ENCODE measurements around the gene PROSER3. TPM values are rescaled to one million over a fixed set of nuclear protein-coding genes. Genes with fewer than 3 reads are reported as not detected.
A peak's percentile ranks its signal among the peaks of the same experiment; 100 is the strongest.

Gene PROSER3
- total and polyA plus RNA-seq, 9 of the 15 experiments (the other 6 are each of a cell fraction or from before 2014, with no cell fraction given) = 1.0 to 39.5 (median 5.1) TPM

DNA sequence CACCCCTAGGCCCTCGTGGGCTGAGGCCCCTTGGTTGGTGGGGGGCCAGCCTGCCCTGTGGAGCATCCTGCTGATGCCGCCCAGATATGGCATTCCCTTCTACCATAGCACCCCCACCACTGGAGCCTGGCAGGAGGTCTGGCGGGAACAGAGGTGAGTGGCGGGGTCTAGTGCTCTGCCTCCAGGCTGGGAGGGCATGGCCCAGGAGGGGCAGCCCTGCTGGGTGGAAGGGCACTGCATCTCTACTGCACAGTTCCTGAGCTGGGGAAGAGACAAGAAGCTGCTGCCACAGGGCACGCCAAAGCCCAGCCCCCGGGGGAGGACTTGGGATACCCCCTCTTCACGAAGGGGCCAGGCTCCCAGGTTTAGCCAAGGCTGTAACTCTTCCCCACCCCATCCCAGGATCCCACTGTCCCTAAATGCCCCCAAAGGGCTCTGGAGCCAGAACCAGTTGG lies 42.6 kb upstream of the PROSER3 start:
- POLR2A ChIA-PET = interaction anchor here (1.0 kb wide), 1 partner anchor 9 kb away, joined by 4 read pairs; no protein-coding TSS in a partner anchor
- intact Hi-C loops (cut with micrococcal nuclease) (no loop called here), in situ Hi-C loops (cut with MboI) (no loop called here)
- peak overlapping the region in 1 of 2 experiments; percentile 91; a peak in 2 of 4 replicates for H3K9ac ChIP-seq (ENCODE audit: insufficient read depth in 1 of 2, low read depth in 2 of 2, low read length in 2 of 2)
- H3K9me1 ChIP-seq (ENCODE audit: control insufficient read depth, insufficient read depth, low read length) = no peaks in the 10 kb centered on the region
- peaks cover 13 to 40% of the 10 kb centered on the region in 2 experiments; a peak in 4 of 5 replicates for H3K27me3 ChIP-seq (ENCODE audit: control insufficient read depth in 2 of 2, insufficient read depth in 2 of 2, low read length in 2 of 2)
- no peak for TF ChIP-seq RBM15 (IDR thresholded peaks at IDR 0.05; ENCODE audit: insufficient read depth, low read length)
- no peak for TF ChIP-seq POLR2H (tag; IDR thresholded peaks at IDR 0.05; ENCODE audit: low read depth)
- no peak for TF ChIP-seq NCOA4 (IDR thresholded peaks at IDR 0.05; ENCODE audit: partially characterized antibody)
- no peak for TF ChIP-seq HSF4 (CRISPR knock-in tag; IDR thresholded peaks at IDR 0.05; ENCODE audit: borderline replicate concordance)
- TF ChIP-seq CTBP1 (IDR thresholded peaks at IDR 0.05; ENCODE audit: borderline replicate concordance) = no peak
- TF ChIP-seq RUNX1 (IDR thresholded peaks at IDR 0.05; ENCODE audit: low read depth) = no peak
- TF ChIP-seq ZNF785 (CRISPR knock-in tag; IDR thresholded peaks at IDR 0.05) = no peak
- no peak for TF ChIP-seq TAF15 (IDR thresholded peaks at IDR 0.05; ENCODE audit: low read depth, low read length)
- TF ChIP-seq SAFB (IDR thresholded peaks at IDR 0.05; ENCODE audit: borderline replicate concordance, low read depth, low read length) = no peak
- TF ChIP-seq BDP1 (IDR thresholded peaks at IDR 0.05; ENCODE audit: insufficient read depth, insufficient read length) = no peak
- TF ChIP-seq, protein P1, sequence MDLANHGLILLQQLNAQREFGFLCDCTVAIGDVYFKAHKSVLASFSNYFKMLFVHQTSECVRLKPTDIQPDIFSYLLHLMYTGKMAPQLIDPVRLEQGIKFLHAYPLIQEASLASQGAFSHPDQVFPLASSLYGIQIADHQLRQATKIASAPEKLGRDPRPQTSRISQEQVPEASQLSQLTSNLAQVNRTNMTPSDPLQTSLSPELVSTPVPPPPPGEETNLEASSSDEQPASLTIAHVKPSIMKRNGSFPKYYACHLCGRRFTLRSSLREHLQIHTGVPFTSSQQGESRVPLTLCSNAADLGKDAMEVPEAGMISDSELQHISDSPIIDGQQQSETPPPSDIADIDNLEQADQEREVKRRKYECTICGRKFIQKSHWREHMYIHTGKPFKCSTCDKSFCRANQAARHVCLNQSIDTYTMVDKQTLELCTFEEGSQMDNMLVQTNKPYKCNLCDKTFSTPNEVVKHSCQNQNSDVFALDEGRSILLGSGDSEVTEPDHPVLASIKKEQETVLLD (IDR thresholded peaks at IDR 0.05) = no peak
- TF ChIP-seq, protein P2, sequence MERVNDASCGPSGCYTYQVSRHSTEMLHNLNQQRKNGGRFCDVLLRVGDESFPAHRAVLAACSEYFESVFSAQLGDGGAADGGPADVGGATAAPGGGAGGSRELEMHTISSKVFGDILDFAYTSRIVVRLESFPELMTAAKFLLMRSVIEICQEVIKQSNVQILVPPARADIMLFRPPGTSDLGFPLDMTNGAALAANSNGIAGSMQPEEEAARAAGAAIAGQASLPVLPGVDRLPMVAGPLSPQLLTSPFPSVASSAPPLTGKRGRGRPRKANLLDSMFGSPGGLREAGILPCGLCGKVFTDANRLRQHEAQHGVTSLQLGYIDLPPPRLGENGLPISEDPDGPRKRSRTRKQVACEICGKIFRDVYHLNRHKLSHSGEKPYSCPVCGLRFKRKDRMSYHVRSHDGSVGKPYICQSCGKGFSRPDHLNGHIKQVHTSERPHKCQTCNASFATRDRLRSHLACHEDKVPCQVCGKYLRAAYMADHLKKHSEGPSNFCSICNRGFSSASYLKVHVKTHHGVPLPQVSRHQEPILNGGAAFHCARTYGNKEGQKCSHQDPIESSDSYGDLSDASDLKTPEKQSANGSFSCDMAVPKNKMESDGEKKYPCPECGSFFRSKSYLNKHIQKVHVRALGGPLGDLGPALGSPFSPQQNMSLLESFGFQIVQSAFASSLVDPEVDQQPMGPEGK (CRISPR knock-in tag; IDR thresholded peaks at IDR 0.05; ENCODE audit: borderline replicate concordance) = no peak
- TF ChIP-seq GATAD2B (IDR thresholded peaks at IDR 0.05; ENCODE audit: borderline replicate concordance) = no peak
- TF ChIP-seq ILK (tag; IDR thresholded peaks at IDR 0.05; ENCODE audit: borderline replicate concordance, low read depth) = no peak
- no peak for TF ChIP-seq ZBTB7A (IDR thresholded peaks at IDR 0.05; ENCODE audit: borderline replicate concordance, control insufficient read depth, low read depth, low read length)
- TF ChIP-seq MBD2 (IDR thresholded peaks at IDR 0.05; ENCODE audit: borderline replicate concordance, low read depth) = no peak
- TF ChIP-seq SNRNP70 (optimal IDR thresholded peaks at IDR 0.05; ENCODE audit: low read depth, low read length) = no peak
- TF ChIP-seq CCAR2 (IDR thresholded peaks at IDR 0.05; ENCODE audit: low read depth, low read length) = no peak
- TF ChIP-seq, protein P3, sequence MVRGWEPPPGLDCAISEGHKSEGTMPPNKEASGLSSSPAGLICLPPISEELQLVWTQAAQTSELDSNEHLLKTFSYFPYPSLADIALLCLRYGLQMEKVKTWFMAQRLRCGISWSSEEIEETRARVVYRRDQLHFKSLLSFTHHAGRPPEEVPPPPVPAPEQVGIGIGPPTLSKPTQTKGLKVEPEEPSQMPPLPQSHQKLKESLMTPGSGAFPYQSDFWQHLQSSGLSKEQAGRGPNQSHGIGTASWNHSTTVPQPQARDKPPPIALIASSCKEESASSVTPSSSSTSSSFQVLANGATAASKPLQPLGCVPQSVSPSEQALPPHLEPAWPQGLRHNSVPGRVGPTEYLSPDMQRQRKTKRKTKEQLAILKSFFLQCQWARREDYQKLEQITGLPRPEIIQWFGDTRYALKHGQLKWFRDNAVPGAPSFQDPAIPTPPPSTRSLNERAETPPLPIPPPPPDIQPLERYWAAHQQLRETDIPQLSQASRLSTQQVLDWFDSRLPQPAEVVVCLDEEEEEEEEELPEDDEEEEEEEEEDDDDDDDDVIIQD (CRISPR knock-in tag; IDR thresholded peaks at IDR 0.05) = no peak
- CTCF ChIA-PET (ENCODE audit: low intra/inter-chr PET ratio) = interaction anchor here (3.0 kb wide), 1 partner anchor 22 kb away, joined by 76 read pairs; no protein-coding TSS in a partner anchor
- no peak overlapping the region for H3K4me2 ChIP-seq (ENCODE audit: insufficient read depth, low read length)
- DNase-seq (ENCODE audit: extremely low read depth in 1 of 4, low spot score in 3 of 4) (no peak), FAIRE-seq (no peak), ATAC-seq (no peak)
- H3K79me2 ChIP-seq (ENCODE audit: control insufficient read depth, insufficient read depth, low read length) = peaks cover 24% of the 10 kb centered on the region
- no TSS peak for BruUV-seq (replicated peaks)
- H3K4me1 ChIP-seq (replicated peaks in 1 of 2; ENCODE audit: control insufficient read depth in 2 of 2, insufficient read depth in 2 of 2, low read length in 2 of 2) = peaks cover 14 to 56% of the 10 kb centered on the region in 2 experiments
- H3K4me3 ChIP-seq = no peak overlapping the region
- no peak overlapping the region for H3K27ac ChIP-seq (ENCODE audit: extremely low read depth, low read depth, low read length)
- H3K36me3 ChIP-seq (ENCODE audit: control insufficient read depth, insufficient read depth, low read length) = peaks cover 11% of the 10 kb centered on the region; the same call in 2 of the 3 replicates
- no peaks in the 10 kb centered on the region for H3K9me3 ChIP-seq (replicated peaks; ENCODE audit: control insufficient read depth, insufficient read depth, low read depth, low read length)
- H2AFZ ChIP-seq (ENCODE audit: low read depth, low read length) = no peak overlapping the region
- 0 out of 2 replicates have a peak, but pooled peaks cover 11% of the 10 kb centered on the region for H4K20me1 ChIP-seq (replicated peaks; ENCODE audit: control insufficient read depth, insufficient read depth, low read length)
- WGBS (ENCODE audit: insufficient coverage, low coverage, missing lambda C conversion rate) = 75% methylated on average over 6 of the region's 7 CpGs

Measured in K562 (cell line).